ENCODE measurements around the gene SYCP2L.

- TF ChIP-seq CTCF (conservative IDR thresholded peaks at IDR 0.05), result no peak
- no peak for TF ChIP-seq ZFX (IDR thresholded peaks at IDR 0.05)
Observed at GRCh38 chr6:11009353-11009752, 122.5 kb downstream of the SYCP2L start.

Measured in C4-2B (cell line).